Neuronal stem cell (in vitro differentiated cells): ENCODE data around the gene FAM107A.

ENCODE experiments used
- DNase-seq: peaks from one replicate; pipeline ENCODE4 v3.0.0-alpha.2; 2013; ENCODE audit warnings: low spot score
- H2AFZ ChIP-seq: one replicate; pipeline ENCODE4 v1.6.1; 2013; ENCODE audit warnings: mild to moderate bottlenecking, low read length, inconsistent platforms
- H2AK5ac ChIP-seq: 2 replicates; pipeline ENCODE4 v1.6.1; 2013; ENCODE audit warnings: low read depth, mild to moderate bottlenecking, inconsistent platforms, low read length, moderate library complexity, mixed read lengths
- H2BK120ac ChIP-seq: 2 replicates; pipeline ENCODE4 v1.6.1; 2013; ENCODE audit warnings: low read depth, mild to moderate bottlenecking, inconsistent platforms, low read length, moderate library complexity, mixed read lengths
- H2BK12ac ChIP-seq: one replicate; pipeline ENCODE4 v1.6.1; 2013; ENCODE audit warnings: low read length, inconsistent platforms
- H2BK15ac ChIP-seq: 2 replicates; pipeline ENCODE4 v1.6.1; 2013; ENCODE audit warnings: mild to moderate bottlenecking, low read length, inconsistent platforms, mixed read lengths
- H2BK5ac ChIP-seq: one replicate; pipeline ENCODE4 v1.6.1; 2013; ENCODE audit warnings: inconsistent platforms, mild to moderate bottlenecking, low read length, moderate library complexity
- H3K14ac ChIP-seq: one replicate; pipeline ENCODE4 v1.6.1; 2013; ENCODE audit warnings: low read length, inconsistent platforms
- H3K18ac ChIP-seq: 2 replicates; pipeline ENCODE4 v1.6.1; 2013; ENCODE audit warnings: low read length, inconsistent platforms
- H3K23ac ChIP-seq: 2 replicates; pipeline ENCODE4 v1.6.1; 2013; ENCODE audit warnings: low read depth, mild to moderate bottlenecking, mixed read lengths, low read length, inconsistent platforms; ENCODE audit not compliant: poor library complexity
- H3K27ac ChIP-seq: replicated peaks from 3 replicates; pipeline ENCODE4 v1.5.1; 2013; ENCODE audit warnings: low read length, inconsistent platforms
- H3K27me3 ChIP-seq, 3 experiments: 2 replicates each; pipeline ENCODE4 v1.6.1; 2013; ENCODE audit warnings: low read length in 3 of 3, mild to moderate bottlenecking in 2 of 3, inconsistent platforms in 1 of 3, low read depth in 1 of 3, mixed read lengths in 1 of 3, moderate library complexity in 1 of 3; ENCODE audit not compliant: control insufficient read depth in 3 of 3, insufficient read depth in 3 of 3
- H3K36me3 ChIP-seq, 2 donors: replicated peaks in 1 of 2; 2 replicates each; pipeline ENCODE4 v1.6.1; 2013; ENCODE audit warnings: low read length in 2 of 2; ENCODE audit not compliant: control insufficient read depth in 2 of 2, insufficient read depth in 2 of 2
- H3K4ac ChIP-seq: 2 replicates; pipeline ENCODE4 v1.6.1; 2013; ENCODE audit warnings: inconsistent platforms, mild to moderate bottlenecking, low read length, moderate library complexity
- H3K4me1 ChIP-seq, 2 donors: 1 replicate in 1 of 2; 2 replicates in 1 of 2; pipeline ENCODE4 v1.6.1; 2013; ENCODE audit warnings: low read length in 2 of 2, low read depth in 1 of 2; ENCODE audit not compliant: control insufficient read depth in 2 of 2, insufficient read depth in 1 of 2
- H3K4me2 ChIP-seq: one replicate; pipeline ENCODE4 v1.6.1; 2013; ENCODE audit warnings: mild to moderate bottlenecking, low read length, inconsistent platforms; ENCODE audit not compliant: insufficient read depth, poor library complexity, severe bottlenecking
- H3K4me3 ChIP-seq, 2 donors: 2 replicates each; pipeline ENCODE4 v1.5.1; 2013; ENCODE audit warnings: low read length in 2 of 2, mild to moderate bottlenecking in 2 of 2, inconsistent platforms in 1 of 2, moderate library complexity in 1 of 2
- H3K79me1 ChIP-seq: one replicate; pipeline ENCODE4 v1.6.1; 2013; ENCODE audit warnings: low read depth, mild to moderate bottlenecking, inconsistent platforms, low read length, moderate library complexity
- H3K9ac ChIP-seq: one replicate; pipeline ENCODE4 v1.6.1; 2013; ENCODE audit warnings: mild to moderate bottlenecking, low read depth, low read length, inconsistent platforms; ENCODE audit not compliant: poor library complexity
- H3K9me3 ChIP-seq, 2 donors: replicated peaks in 1 of 2; 2 replicates each; pipeline versions ENCODE3 to v1.6.1; 2013; ENCODE audit warnings: low read length in 2 of 2, mild to moderate bottlenecking in 2 of 2, inconsistent platforms in 1 of 2, low read depth in 1 of 2, mixed read lengths in 1 of 2, moderate library complexity in 1 of 2; ENCODE audit not compliant: control insufficient read depth in 2 of 2, insufficient read depth in 1 of 2
- H4K8ac ChIP-seq: one replicate; pipeline ENCODE4 v1.6.1; 2013; ENCODE audit warnings: low read depth, mild to moderate bottlenecking, inconsistent platforms, low read length, moderate library complexity
- H4K91ac ChIP-seq: one replicate; pipeline ENCODE4 v1.6.1; 2013; ENCODE audit warnings: low read length, low read depth, mild to moderate bottlenecking, inconsistent platforms; ENCODE audit not compliant: poor library complexity
- WGBS, 2 donors: extraction: QIAGEN DNeasy Blood & Tissue Kit; methylation state at CpG; one replicate each; pipeline ENCODE4 v1.1.7; 2013; ENCODE audit warnings: missing lambda C conversion rate in 2 of 2, mixed read lengths in 1 of 2; ENCODE audit not compliant: insufficient read length in 2 of 2, insufficient replicate concordance in 1 of 2; ENCODE audit errors: extremely low coverage in 2 of 2; 5-methylcytosine and 5-hydroxymethylcytosine counted together

Gene FAM107A

DNA sequence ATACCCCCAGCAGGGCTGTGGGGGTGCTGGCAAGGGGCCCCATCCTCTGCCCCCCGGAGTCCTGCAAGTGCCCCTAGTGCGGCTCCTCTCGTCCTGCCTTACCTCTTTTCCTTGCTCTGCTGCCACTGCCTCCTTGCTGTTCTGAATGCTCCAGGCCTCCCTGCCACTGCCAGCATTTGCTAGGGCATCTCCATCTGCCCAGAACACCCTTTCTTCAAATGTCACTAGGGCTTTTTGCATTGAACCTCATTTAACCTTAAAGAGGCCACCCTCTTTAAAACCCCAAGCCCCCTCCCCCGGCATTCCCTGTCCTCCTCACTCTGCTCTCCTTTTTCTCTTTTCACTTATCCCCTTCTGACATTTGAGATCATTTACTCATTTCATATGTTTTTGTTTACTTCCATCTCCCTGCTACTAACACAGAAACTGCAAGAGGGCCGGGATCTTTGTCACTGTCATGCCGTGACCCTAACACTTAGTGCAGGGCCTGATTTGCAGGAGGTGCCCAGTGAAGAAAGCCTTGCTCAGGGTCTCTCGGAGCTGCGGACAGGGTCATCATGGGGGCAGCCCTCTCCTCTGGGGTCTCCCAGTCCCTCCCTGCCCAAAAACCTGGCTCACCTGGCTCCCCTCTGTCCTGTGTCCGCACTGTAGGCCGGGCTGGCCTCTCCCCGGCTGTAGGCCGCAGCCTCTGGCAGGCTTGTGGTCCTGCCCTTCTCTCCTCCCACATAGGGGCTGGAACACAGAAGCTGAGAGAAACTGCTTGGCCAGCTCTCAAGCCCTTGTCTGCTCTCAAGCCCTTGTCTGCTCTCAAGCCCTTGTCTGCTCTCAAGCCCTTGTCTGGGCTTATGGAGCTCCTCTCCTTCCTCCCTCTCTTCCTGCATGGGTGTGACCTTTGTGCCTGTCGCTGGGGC is 40.4 kb downstream of the FAM107A start, which contains the start of gene ACOX2:
Gene ACOX2 (minus strand): TSS at position 690 of the 911 bp plus-strand sequence. CDS start 2,084 bp downstream, outside the sequence.
- Histone ChIP-seq H3K9ac (no peak within 1 kb of the TSS), H3K36me3 (no peaks in the 10 kb centered on the region), H2BK5ac (peak within 1 kb of the TSS; percentile 66), H2BK120ac (no peak within 1 kb of the TSS), H3K9me3 (peaks cover 1 to 5% of the 10 kb centered on the region in 2 donors), H2AK5ac (peak within 1 kb of the TSS; percentile 15), H2BK12ac (peak within 1 kb of the TSS; percentile 14), H3K27me3 (no peaks in the 10 kb centered on the region), H3K23ac (no peak within 1 kb of the TSS), H4K8ac (peak within 1 kb of the TSS; percentile 29), H3K27ac (no peak within 1 kb of the TSS), H2AFZ (peak within 1 kb of the TSS; percentile 93), H2BK15ac (peak within 1 kb of the TSS; percentile 74), H3K4me1 (peaks cover 16 to 22% of the 10 kb centered on the region in 2 donors), H3K79me1 (no peaks in the 10 kb centered on the region), H3K4me3 (no peak within 1 kb of the TSS), H3K18ac (peak within 1 kb of the TSS; percentile 93), H3K14ac (peak within 1 kb of the TSS; percentile 11), H3K4ac (no peak within 1 kb of the TSS), H4K91ac (no peak within 1 kb of the TSS), H3K4me2 (no peak within 1 kb of the TSS)
- WGBS, 2 donors = no CpG with 5 or more reads among the region's 13 CpGs
- DNase-seq = no peak

DNA sequence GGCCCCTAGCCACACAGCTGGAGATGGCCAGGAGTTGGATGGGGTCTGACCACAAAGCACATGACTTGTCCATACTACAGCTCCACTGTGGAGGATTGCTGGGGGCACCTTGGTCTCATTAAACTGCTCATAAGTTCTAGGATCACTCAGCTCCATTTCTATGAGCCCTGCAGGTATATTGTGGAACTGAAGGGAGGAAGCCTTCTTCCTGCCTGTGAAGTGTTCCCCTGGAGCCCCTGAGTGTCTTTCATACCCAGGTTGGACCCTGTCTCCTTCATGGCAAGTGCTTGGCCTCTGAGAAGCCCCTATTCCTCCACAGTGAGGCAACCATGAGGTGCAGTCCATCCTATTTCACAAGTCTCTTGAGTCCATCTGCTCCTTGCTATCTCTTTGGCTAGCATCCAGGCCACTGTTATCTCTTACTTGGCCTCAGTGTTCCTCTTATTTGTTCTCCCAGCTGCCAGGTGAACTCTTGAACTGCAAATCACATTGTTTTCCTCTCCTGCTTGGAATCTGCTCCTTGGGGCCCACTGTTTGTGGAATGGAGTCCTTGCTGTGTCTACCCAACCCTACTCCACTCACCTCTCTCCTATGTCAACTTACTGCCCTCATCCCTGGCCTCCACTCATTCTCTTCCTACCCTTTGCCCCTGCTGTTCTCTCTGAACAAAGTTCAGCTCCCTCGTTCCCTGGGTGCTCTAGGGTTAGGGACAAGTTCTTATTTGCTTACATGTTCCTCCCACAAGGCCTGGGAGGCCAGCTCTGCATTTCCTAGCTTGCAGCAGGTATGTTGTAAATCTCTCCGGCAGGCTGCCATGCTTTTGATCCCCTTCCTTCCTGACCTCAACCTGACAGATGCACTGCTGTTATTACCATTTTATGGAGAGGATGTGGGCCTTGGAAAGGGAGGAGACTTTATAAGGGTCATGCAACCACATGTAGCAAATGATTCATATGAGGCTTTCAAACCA is 41.4 kb downstream of the FAM107A start:
- H2BK5ac ChIP-seq = no peak overlapping the region
- H3K27ac ChIP-seq = no peak overlapping the region
- DNase-seq = no peak
- H3K36me3 ChIP-seq = no peaks in the 10 kb centered on the region
- H3K4me1 ChIP-seq = peaks cover 16 to 22% of the 10 kb centered on the region in 2 donors
- H2BK120ac ChIP-seq = no peak overlapping the region
- peaks cover 1 to 5% of the 10 kb centered on the region in 2 donors for H3K9me3 ChIP-seq
- peak overlapping the region; percentile 11 for H3K14ac ChIP-seq
- H3K4me2 ChIP-seq = no peak overlapping the region
- no peak overlapping the region for H2AFZ ChIP-seq
- H3K23ac ChIP-seq = no peak overlapping the region
- no peak overlapping the region for H2AK5ac ChIP-seq
- no peak overlapping the region for H4K91ac ChIP-seq
- peak overlapping the region; percentile 56 for H2BK15ac ChIP-seq
- H3K27me3 ChIP-seq = no peaks in the 10 kb centered on the region
- H3K9ac ChIP-seq = no peak overlapping the region
- WGBS, 2 donors = no CpG with 5 or more reads among the region's 2 CpGs
- no peak overlapping the region for H3K18ac ChIP-seq
- H2BK12ac ChIP-seq = peak overlapping the region; percentile 14
- H3K4ac ChIP-seq = no peak overlapping the region
- no peaks in the 10 kb centered on the region for H3K79me1 ChIP-seq
- no peak overlapping the region for H3K4me3 ChIP-seq
- no peak overlapping the region for H4K8ac ChIP-seq

DNA sequence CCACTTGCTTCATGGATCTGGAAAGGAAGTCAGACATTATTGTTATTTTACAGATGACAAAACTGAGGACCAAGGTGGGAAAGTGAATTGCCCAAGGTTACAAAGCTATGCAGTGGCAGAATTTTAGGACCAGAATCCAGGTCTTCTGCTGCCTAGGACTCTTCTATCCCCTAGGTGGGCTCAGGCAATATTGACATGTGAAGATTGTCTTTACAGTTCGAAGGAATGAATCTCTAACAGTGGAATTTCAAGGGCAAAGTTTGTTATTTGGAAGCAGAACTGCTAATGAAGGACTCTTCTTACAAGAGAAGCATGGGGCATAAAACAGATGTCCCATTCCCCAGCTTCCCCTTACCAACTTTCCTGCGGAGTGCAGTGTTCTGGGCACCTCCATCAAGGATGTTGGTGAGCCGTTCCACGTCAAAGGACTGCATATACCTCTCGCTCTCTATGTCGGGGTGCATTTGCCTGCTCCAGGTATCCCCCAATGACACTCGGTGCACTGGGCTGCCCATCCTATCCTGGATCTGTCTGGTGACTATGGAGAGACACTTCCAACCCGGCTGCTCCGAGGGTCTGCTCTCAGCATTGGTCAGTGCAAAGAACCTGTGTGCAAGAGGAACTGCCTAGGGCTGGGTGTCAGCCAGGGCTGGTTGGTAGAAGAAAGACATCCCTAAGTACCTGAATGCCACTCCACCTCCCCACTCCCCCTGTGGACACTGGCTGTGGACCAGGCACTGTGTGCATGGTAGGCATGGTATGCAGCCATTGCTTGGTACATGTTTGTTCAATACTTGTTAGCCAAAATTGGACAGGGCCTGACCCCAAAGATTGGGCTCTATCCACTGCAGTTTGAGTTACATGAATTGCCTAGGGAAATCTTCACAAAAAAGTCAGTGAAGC is 42.3 kb downstream of the FAM107A start:
- no peak overlapping the region for H3K14ac ChIP-seq
- no peak overlapping the region for H3K23ac ChIP-seq
- no peaks in the 10 kb centered on the region for H3K36me3 ChIP-seq
- H3K27ac ChIP-seq = no peak overlapping the region
- no peak overlapping the region for H4K91ac ChIP-seq
- peaks cover 18 to 24% of the 10 kb centered on the region in 2 donors for H3K4me1 ChIP-seq
- no peak overlapping the region for H3K4me3 ChIP-seq
- H2AK5ac ChIP-seq = no peak overlapping the region
- no peak overlapping the region for H2BK5ac ChIP-seq
- no peak overlapping the region for H3K9ac ChIP-seq
- peaks cover 1 to 5% of the 10 kb centered on the region in 2 donors for H3K9me3 ChIP-seq
- H2BK12ac ChIP-seq = no peak overlapping the region
- H3K27me3 ChIP-seq = no peaks in the 10 kb centered on the region
- peak overlapping the region; percentile 56 for H2BK15ac ChIP-seq
- no peak overlapping the region for H2AFZ ChIP-seq
- no peak overlapping the region for H2BK120ac ChIP-seq
- H3K79me1 ChIP-seq = no peaks in the 10 kb centered on the region
- no peak overlapping the region for H3K18ac ChIP-seq
- no peak for DNase-seq
- H4K8ac ChIP-seq = no peak overlapping the region
- no peak overlapping the region for H3K4me2 ChIP-seq
- no peak overlapping the region for H3K4ac ChIP-seq
- WGBS, 2 donors = no CpG with 5 or more reads among the region's 9 CpGs
